ENCODE measurements around the gene EXOC3L2.
A peak's percentile ranks its signal among the peaks of the same experiment; 100 is the strongest.

The EXOC3L2 gene

DNA sequence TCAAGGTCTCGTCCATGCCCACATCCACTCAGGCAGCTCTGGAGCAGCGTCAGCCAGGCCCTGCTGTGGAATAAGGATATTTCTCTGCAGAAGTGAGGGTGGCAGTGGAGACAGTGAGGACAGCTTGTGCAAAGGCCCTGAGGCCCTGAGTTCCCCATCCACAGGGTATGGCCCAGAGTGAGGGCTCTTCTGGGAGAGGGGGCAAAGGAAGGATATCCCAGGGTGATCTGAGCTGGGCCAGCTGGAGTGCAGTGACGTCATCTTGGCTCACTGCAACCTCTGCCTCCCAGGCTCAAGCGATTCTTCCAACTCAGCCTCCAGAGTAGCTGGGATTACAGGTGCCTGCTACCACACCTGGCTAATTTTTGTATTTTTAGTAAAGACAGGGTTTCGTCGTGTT lies 17.4 kb upstream of the EXOC3L2 start:
- no peak for DNase-seq (ENCODE audit: low read depth)
- TF ChIP-seq, protein P1, sequence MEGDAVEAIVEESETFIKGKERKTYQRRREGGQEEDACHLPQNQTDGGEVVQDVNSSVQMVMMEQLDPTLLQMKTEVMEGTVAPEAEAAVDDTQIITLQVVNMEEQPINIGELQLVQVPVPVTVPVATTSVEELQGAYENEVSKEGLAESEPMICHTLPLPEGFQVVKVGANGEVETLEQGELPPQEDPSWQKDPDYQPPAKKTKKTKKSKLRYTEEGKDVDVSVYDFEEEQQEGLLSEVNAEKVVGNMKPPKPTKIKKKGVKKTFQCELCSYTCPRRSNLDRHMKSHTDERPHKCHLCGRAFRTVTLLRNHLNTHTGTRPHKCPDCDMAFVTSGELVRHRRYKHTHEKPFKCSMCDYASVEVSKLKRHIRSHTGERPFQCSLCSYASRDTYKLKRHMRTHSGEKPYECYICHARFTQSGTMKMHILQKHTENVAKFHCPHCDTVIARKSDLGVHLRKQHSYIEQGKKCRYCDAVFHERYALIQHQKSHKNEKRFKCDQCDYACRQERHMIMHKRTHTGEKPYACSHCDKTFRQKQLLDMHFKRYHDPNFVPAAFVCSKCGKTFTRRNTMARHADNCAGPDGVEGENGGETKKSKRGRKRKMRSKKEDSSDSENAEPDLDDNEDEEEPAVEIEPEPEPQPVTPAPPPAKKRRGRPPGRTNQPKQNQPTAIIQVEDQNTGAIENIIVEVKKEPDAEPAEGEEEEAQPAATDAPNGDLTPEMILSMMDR (IDR thresholded peaks at IDR 0.05; ENCODE audit: low read depth, low read length, missing control alignments), result no peak
- no peak overlapping the region for H3K4me3 ChIP-seq (ENCODE audit: low read depth, low read length)
- in situ Hi-C loops (cut with HindIII; ENCODE audit: low sequenced_read_pairs), result no loop called here

DNA sequence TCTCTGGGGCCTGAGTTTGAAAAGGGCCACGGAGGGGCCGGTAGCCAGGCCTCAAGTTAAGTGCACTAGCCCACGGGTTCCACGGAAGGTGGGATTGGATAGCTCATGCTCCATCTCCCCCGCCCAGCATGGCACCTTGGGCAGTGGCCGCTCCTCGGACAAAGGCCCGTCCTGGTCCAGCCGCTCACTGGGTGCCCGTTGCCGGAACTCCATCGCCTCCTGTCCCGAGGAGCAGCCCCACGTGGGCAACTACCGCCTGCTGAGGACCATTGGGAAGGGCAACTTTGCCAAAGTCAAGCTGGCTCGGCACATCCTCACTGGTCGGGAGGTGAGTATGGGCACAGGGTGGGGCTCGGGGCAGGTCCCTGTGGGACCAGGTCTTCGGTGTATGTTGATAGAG lies 13.7 kb upstream of the EXOC3L2 start:
- TF ChIP-seq, protein P1 (IDR thresholded peaks at IDR 0.05; ENCODE audit: low read depth, low read length, missing control alignments), result no peak
- no peak for DNase-seq (ENCODE audit: low read depth)
- no peak overlapping the region for H3K4me3 ChIP-seq (ENCODE audit: low read depth, low read length)
- in situ Hi-C loops (cut with HindIII; ENCODE audit: low sequenced_read_pairs), result no loop called here

DNA sequence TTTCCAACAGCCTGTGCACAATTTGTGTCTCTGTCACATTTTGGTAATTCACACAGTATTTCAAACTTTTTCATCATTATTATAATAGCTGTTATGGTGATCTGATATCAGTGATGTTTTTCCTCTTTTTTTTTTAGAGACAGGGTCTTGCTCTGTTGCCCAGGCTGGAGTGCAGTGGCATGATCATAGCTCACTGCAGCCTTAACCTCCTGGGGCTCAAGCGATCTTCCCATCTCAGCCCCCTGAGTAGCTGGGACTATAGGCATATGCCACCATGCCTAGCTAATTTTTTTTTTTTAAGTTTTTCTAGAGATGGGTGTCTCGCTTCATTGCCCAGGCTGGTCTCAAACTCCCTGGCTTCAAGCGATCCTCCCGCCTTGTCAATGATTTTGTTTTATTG lies 11.6 kb upstream of the EXOC3L2 start:
- in situ Hi-C loops (cut with HindIII; ENCODE audit: low sequenced_read_pairs), result no loop called here
- no peak overlapping the region for H3K4me3 ChIP-seq (ENCODE audit: low read depth, low read length)
- DNase-seq (ENCODE audit: low read depth), result no peak
- TF ChIP-seq, protein P1 (IDR thresholded peaks at IDR 0.05; ENCODE audit: low read depth, low read length, missing control alignments), result no peak

DNA sequence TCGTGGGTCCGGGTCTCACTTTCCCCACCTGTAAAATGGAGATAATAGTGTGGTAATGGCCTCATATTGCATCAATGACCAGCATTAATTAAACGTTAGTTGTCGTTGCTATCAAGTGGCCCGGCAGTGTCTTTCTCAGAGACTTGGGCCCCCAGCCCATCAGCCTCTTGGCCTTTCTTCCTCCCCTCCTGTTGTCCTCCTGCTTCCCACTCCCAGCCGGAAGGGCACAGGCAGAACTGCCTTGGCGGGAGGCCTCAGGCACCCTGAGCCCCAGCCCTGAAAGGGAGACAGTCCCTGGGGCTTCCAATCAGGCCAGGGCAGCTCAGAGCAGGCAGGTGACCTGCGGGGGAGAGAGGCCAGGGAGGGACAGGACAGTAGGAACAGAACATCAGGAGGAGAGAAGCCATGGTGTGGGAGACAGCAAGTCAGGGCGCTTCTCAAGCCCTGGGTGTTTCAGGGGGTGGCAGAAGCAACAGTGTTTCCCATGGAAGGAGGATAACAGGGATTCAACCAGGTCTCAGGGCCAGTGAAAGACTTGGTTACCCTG lies 10.5 kb upstream of the EXOC3L2 start:
- H3K4me3 ChIP-seq (ENCODE audit: low read depth, low read length), result no peak overlapping the region
- TF ChIP-seq, protein P1 (IDR thresholded peaks at IDR 0.05; ENCODE audit: low read depth, low read length, missing control alignments), result no peak
- DNase-seq (ENCODE audit: low read depth), result no peak
- in situ Hi-C loops (cut with HindIII; ENCODE audit: low sequenced_read_pairs), result no loop called here

DNA sequence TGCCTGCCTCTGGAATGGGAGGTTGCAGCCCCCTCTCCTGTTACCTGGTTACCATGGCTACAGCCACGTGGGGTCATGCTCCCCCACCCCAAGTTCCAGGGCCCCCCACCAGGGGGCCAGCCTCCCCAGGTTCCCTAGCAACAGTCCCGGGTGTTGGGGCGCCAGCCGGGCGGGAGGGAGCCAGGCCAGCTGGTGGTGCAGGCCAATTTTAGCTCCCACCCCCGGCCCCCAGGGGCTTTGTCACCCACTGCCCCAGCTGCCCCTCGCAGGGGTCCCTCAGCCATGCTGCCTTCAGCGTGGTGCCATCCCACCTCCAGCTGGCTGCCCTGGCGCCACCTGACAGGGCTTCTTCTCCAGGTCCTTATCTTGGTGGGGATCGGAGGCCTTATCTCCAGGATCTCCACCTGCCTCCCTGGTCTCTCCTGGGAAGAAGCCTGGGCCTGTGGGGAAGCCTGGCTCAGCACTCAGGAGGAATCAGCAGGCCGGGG lies 8.9 kb upstream of the EXOC3L2 start:
- no peak for DNase-seq (ENCODE audit: low read depth)
- no peak overlapping the region for H3K4me3 ChIP-seq (ENCODE audit: low read depth, low read length)
- TF ChIP-seq, protein P1 (IDR thresholded peaks at IDR 0.05; ENCODE audit: low read depth, low read length, missing control alignments), result peak; percentile 32
- in situ Hi-C loops (cut with HindIII; ENCODE audit: low sequenced_read_pairs), result no loop called here

DNA sequence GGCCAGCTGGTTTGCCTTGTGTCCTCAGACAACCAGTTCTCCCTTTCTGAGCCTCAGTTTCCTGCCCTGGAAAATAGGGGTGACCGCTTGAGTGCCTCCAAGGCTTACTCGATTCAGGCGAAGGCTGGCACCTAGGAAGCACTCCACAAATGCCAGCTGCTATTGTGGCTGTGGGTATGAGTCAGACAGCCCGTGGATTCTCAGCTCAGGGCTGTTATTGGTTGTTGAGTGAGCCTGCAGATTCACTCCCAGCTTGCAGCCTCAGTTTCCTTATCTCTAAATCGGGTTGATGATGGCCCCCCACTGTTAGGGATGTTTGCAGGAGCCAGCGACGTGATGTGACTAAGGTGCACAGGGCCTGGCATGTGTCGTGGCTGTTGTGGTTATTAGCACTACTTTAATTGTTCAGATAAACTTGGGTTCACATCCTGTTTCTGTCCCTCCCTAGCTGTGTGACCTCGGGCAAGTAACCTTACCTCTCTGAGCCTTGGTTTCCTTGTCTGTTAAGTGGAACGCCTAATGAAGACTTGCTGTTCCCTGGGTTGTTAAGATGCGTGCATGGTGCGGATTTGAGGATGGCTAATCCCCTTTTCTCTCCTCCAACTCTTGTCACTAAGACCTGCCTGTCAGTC lies 8.3 kb upstream of the EXOC3L2 start:
- H3K4me3 ChIP-seq (ENCODE audit: low read depth, low read length), result no peak overlapping the region
- DNase-seq (ENCODE audit: low read depth), result no peak
- in situ Hi-C loops (cut with HindIII; ENCODE audit: low sequenced_read_pairs), result no loop called here

More for the DNA sequence above, 8.3 kb upstream of the EXOC3L2 start:
- TF ChIP-seq, protein P1 (IDR thresholded peaks at IDR 0.05; ENCODE audit: low read depth, low read length, missing control alignments), result no peak
